HepG2 (cell line): ENCODE measurements around the gene NBL1. TPM values are rescaled to one million over a fixed set of nuclear protein-coding genes. Genes with fewer than 3 reads are reported as not detected.

Source experiments
- ARID3A ChIP-seq: IDR thresholded peaks from 2 replicates; pipeline ENCODE4 v1.6.1; 2012; ENCODE audit warnings: low read depth, low read length, improper control_type of control experiment
- ATF7 ChIP-seq, 2 experiments: fragments of 450-650 bp in 1 of 2; sonication (generic) in 1 of 2; formaldehyde crosslinking in 1 of 2; IDR thresholded peaks; 2 replicates each; pipeline versions ENCODE4 v1.4.0 to v1.6.1; 2016 to 2020; ENCODE audit warnings: antibody characterized with exemption in 1 of 2, mild to moderate bottlenecking in 1 of 2, missing genetic modification reagents in 1 of 2
- BCL3 ChIP-seq: sonication (generic); formaldehyde crosslinking; IDR thresholded peaks from 2 replicates; pipeline ENCODE4 v1.5.1; 2020; ENCODE audit warnings: mild to moderate bottlenecking, missing genetic modification reagents, moderate library complexity
- CHCHD3 ChIP-seq: sonication (generic); formaldehyde crosslinking; IDR thresholded peaks from 2 replicates; pipeline ENCODE4 v1.8.0; 2022; ENCODE audit warnings: mild to moderate bottlenecking, missing genetic modification reagents, moderate library complexity
- CSRNP1 ChIP-seq: sonication (generic); formaldehyde crosslinking; IDR thresholded peaks from 2 replicates; pipeline ENCODE4 v1.8.1; 2023; ENCODE audit warnings: mild to moderate bottlenecking, missing genetic modification reagents
- E2F2 ChIP-seq: sonication (generic); formaldehyde crosslinking; IDR thresholded peaks from 2 replicates; pipeline ENCODE4 v1.4.0; 2020; ENCODE audit warnings: missing genetic modification reagents, borderline replicate concordance
- MAFK ChIP-seq, 2 experiments: IDR thresholded peaks in 1 of 2; conservative IDR thresholded peaks in 1 of 2; 2 replicates each; pipeline ENCODE4 v1.6.1; 2011; ENCODE audit warnings: improper control_type of control experiment in 2 of 2, low read length in 2 of 2
- MLLT10 ChIP-seq: sonication (generic); formaldehyde crosslinking; IDR thresholded peaks from 2 replicates; pipeline ENCODE4 v1.4.0; 2020; ENCODE audit warnings: missing genetic modification reagents
- MTF2 ChIP-seq: sonication (generic); formaldehyde crosslinking; IDR thresholded peaks from 2 replicates; pipeline ENCODE4 v1.5.0; 2020; ENCODE audit warnings: missing genetic modification reagents, borderline replicate concordance
- MZF1 ChIP-seq: sonication (generic); formaldehyde crosslinking; IDR thresholded peaks from 2 replicates; pipeline ENCODE4 v1.8.1; 2023; ENCODE audit warnings: mild to moderate bottlenecking, missing genetic modification reagents, borderline replicate concordance
- NFKBIZ ChIP-seq: IDR thresholded peaks from 2 replicates; pipeline ENCODE4 v1.6.1; 2018; ENCODE audit warnings: missing genetic modification reagents, missing compliant biosample characterization
- RFX5 ChIP-seq: IDR thresholded peaks from 2 replicates; pipeline ENCODE4 v1.6.1; 2011; ENCODE audit warnings: low read depth, low read length, improper control_type of control experiment
- SP140L ChIP-seq: sonication (generic); formaldehyde crosslinking; IDR thresholded peaks from 2 replicates; pipeline ENCODE4 v1.4.0; 2020; ENCODE audit warnings: missing genetic modification reagents, borderline replicate concordance
- TP53 ChIP-seq: sonication (generic); formaldehyde crosslinking; conservative IDR thresholded peaks from 2 replicates; pipeline ENCODE4 v1.4.0; 2020; ENCODE audit warnings: missing genetic modification reagents
- ZNF10 ChIP-seq: sonication (generic); formaldehyde crosslinking; IDR thresholded peaks from 2 replicates; pipeline ENCODE4 v1.4.0; 2020; ENCODE audit warnings: mild to moderate bottlenecking, low read depth, missing genetic modification reagents, borderline replicate concordance
- ZNF383 ChIP-seq: sonication (generic); formaldehyde crosslinking; IDR thresholded peaks from 2 replicates; pipeline ENCODE4 v1.4.0; 2020; ENCODE audit warnings: missing genetic modification reagents, mild to moderate bottlenecking, borderline replicate concordance
- ZNF446 ChIP-seq: sonication (generic); formaldehyde crosslinking; IDR thresholded peaks from 2 replicates; pipeline ENCODE4 v1.5.0; 2020; ENCODE audit warnings: mild to moderate bottlenecking, missing genetic modification reagents
- ZNF468 ChIP-seq: sonication (generic); formaldehyde crosslinking; IDR thresholded peaks from 2 replicates; pipeline ENCODE4 v1.8.0; 2022; ENCODE audit warnings: mild to moderate bottlenecking, moderate library complexity, missing genetic modification reagents
- ZNF574 ChIP-seq: sonication (generic); formaldehyde crosslinking; IDR thresholded peaks from 2 replicates; pipeline ENCODE4 v1.4.0; 2020; ENCODE audit warnings: missing genetic modification reagents
- polyA plus RNA-seq, 8 experiments: library from polyadenylated mRNA; depleted of rRNA in 3 of 8; stranded (reverse) in 7 of 8; unstranded in 1 of 8; fragments of >200 nt; fragmentation: Illumina TruSeq in 4 of 8; extraction: Trizol in 4 of 8; gene quantifications; 2 replicates each; pipeline versions ENCODE4 v1.2.1 to v1.2.3, GENCODE V29; 2011 to 2016; ENCODE audit warnings: low read depth in 4 of 8, missing spikeins in 1 of 8, mixed read lengths in 1 of 8; ENCODE audit not compliant: insufficient read depth in 1 of 8
- total RNA-seq, 5 experiments: library from RNA; depleted of rRNA; stranded (reverse); fragments of >200 nt; fragmentation: Illumina TruSeq; extraction: Trizol; gene quantifications; 2 replicates each; pipeline ENCODE4 v1.2.3, GENCODE V29; 2016; ENCODE audit warnings: low read depth in 1 of 5
- TF ChIP-seq, protein P1 (sequence below): sonication (generic); formaldehyde crosslinking; IDR thresholded peaks from 2 replicates; pipeline ENCODE4 v1.5.1; 2020; ENCODE audit warnings: missing genetic modification reagents, mild to moderate bottlenecking, borderline replicate concordance

Gene NBL1
- total and polyA plus RNA-seq, 2 of the 13 experiments (the other 11 are each of a cell fraction or from before 2014, with no cell fraction given) = 2.7 to 13.8 TPM

DNA sequence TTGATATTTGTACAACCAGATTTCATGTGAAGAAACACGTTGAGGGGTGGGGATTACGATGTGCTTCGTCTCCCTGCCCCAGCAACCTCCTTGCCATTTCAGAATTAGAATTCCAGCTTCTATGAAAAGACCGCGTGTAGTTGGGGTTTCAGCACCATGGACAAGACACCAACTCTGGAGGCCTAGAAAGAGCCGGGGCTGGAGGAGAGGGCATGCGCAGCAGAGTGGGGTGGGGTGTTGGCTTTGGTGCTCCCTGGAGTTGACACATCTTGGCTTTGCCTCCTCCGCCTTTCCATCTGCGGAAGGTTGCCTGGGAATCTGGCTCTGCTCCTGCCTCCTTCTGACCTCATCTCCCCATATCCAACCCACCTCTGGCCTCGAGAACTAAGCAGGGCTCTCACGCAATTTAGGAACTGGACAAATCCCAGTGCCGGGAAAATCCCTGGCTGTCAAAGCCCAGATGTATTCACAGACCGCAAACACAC, 32.4 kb downstream of the NBL1 start (continued):
- no peak for TF ChIP-seq ARID3A
- no peak for TF ChIP-seq RFX5
- TF ChIP-seq CHCHD3 (CRISPR knock-in tag) = no peak
- TF ChIP-seq BCL3 (CRISPR knock-in tag) = no peak
- no peak for TF ChIP-seq MZF1
- no peak for TF ChIP-seq ZNF10 (CRISPR knock-in tag)
- TF ChIP-seq ZNF383 (CRISPR knock-in tag) = no peak
- peak; percentile 51; the same call in 1 of the 2 replicates for TF ChIP-seq ZNF574 (CRISPR knock-in tag)
- TF ChIP-seq MLLT10 (CRISPR knock-in tag) = no peak
- TF ChIP-seq, protein P1, sequence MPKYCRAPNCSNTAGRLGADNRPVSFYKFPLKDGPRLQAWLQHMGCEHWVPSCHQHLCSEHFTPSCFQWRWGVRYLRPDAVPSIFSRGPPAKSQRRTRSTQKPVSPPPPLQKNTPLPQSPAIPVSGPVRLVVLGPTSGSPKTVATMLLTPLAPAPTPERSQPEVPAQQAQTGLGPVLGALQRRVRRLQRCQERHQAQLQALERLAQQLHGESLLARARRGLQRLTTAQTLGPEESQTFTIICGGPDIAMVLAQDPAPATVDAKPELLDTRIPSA (CRISPR knock-in tag) = no peak
- no peak for TF ChIP-seq E2F2 (CRISPR knock-in tag)
- TF ChIP-seq CSRNP1 (CRISPR knock-in tag) = no peak
- TF ChIP-seq SP140L = 0 out of 2 replicates have a peak, but pooled peaks have one; percentile 34
- TF ChIP-seq ZNF446 (CRISPR knock-in tag) = no peak
- no peak for TF ChIP-seq MTF2 (CRISPR knock-in tag)
- TF ChIP-seq NFKBIZ = no peak
- no peak for TF ChIP-seq ZNF468 (CRISPR knock-in tag)
- no peak for TF ChIP-seq ATF7 (IDR thresholded peaks at IDR 0.05)
- no peak for TF ChIP-seq ATF7 (CRISPR knock-in tag; IDR thresholded peaks at IDR 0.05)
- no peak for TF ChIP-seq MAFK (conservative IDR thresholded peaks at IDR 0.05 in 1 of 2, IDR thresholded peaks at IDR 0.05 in 1 of 2; ENCODE audit: low read length in 2 of 2)
- no peak for TF ChIP-seq TP53 (CRISPR knock-in tag)
